ENCODE data around the gene DNAJB5.

- TF ChIP-seq EZH2 (IDR thresholded peaks at IDR 0.05; ENCODE audit: insufficient read depth, low read length) (no peak), CTCF (IDR thresholded peaks at IDR 0.05; ENCODE audit: insufficient read depth, low read depth, low read length) (no peak)
These were observed 37.1 kb downstream of the DNAJB5 start for GRCh38 chr9:35026671-35027070.
